ENCODE results near the gene C1orf116.

DNA sequence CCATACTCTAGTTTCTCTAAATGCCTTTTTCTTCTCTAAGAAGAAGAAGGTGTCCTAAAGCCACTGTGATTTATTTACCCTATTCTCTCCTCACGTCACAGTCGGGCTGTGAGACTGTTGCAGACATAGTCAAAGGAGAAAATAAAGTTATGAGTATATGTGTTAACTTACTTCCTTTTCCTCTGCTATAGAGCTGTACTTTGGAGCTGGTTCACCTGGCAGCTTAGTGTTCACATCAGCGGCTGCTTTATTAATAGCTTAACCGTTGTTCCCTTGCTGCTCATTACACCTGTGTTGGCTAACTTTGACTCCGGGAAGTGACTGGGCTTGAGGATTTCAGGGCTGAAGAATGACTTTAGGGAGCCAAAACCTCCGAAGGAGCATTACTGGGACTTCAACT, 24.1 kb upstream of the C1orf116 start:
- TF ChIP-seq, protein P1, sequence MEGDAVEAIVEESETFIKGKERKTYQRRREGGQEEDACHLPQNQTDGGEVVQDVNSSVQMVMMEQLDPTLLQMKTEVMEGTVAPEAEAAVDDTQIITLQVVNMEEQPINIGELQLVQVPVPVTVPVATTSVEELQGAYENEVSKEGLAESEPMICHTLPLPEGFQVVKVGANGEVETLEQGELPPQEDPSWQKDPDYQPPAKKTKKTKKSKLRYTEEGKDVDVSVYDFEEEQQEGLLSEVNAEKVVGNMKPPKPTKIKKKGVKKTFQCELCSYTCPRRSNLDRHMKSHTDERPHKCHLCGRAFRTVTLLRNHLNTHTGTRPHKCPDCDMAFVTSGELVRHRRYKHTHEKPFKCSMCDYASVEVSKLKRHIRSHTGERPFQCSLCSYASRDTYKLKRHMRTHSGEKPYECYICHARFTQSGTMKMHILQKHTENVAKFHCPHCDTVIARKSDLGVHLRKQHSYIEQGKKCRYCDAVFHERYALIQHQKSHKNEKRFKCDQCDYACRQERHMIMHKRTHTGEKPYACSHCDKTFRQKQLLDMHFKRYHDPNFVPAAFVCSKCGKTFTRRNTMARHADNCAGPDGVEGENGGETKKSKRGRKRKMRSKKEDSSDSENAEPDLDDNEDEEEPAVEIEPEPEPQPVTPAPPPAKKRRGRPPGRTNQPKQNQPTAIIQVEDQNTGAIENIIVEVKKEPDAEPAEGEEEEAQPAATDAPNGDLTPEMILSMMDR (IDR thresholded peaks at IDR 0.05), result no peak
- TF ChIP-seq JUND (IDR thresholded peaks at IDR 0.05) (no peak), POLR2AphosphoS5 (IDR thresholded peaks at IDR 0.05; ENCODE audit: low read depth, low read length) (no peak)

All from SK-N-SH (cell line).